Stimulated activated CD8-positive, alpha-beta memory T cell treated with anti-CD3 and anti-CD28 coated beads, Interleukin-2, amount 100 ng/mL, for 48 hours (primary cell): ENCODE results near the gene STOML3.
A peak's percentile ranks its signal among the peaks of the same experiment; 100 is the strongest.
"Not testable (repeated sequence)": the region's sequence is repeated elsewhere in the genome, so short reads cannot be mapped to it uniquely, and the experiment has no call there.

ENCODE experiments used
- DNase-seq, 2 donors: peaks; one replicate each; pipeline ENCODE4 v3.0.0-alpha.2; 2020; ENCODE audit warnings: low read depth in 2 of 2

STOML3 gene, protein sequence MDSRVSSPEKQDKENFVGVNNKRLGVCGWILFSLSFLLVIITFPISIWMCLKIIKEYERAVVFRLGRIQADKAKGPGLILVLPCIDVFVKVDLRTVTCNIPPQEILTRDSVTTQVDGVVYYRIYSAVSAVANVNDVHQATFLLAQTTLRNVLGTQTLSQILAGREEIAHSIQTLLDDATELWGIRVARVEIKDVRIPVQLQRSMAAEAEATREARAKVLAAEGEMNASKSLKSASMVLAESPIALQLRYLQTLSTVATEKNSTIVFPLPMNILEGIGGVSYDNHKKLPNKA

GRCh38 chr13:38990693-38991092, at the start of gene STOML3:
Gene STOML3, minus strand, starts transcription at chr13:38990831. Its CDS starts 110 bp downstream, at chr13:38990721.
- DNase-seq = no peak

- DNase-seq = no peak
These were observed 49.6 kb upstream of the STOML3 start for GRCh38 chr13:39040206-39040605.

GRCh38 chr13:39039041-39039440, 48.4 kb upstream of the STOML3 start:
- DNase-seq = no peak

DNA sequence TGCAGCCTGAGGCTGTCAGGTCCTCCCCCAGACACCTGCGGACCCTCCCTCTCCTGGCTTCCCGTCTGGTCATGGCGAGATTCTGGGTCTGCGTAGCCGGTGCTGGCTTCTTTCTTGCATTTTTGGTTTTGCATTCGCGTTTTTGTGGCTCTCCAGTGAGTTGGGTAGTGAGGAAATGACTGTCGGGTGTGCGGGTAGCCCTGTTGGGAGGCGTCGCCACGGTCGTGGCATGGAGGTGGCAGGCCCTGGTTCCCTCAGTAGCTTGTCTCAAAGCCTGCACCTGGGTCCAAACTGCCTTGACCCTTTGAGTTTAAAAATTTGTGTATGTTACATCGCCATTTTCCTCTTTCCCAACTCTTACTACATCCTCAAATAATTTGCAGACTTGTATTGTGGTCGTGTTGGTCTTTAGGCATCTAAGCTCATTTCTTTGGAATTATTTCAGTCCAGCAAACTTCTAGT, 48.0 kb upstream of the STOML3 start:
- peak; percentile 18 to 39 for DNase-seq

GRCh38 chr13:39037880-39038568, 47.4 kb upstream of the STOML3 start, which contains the start of the genes NHLRC3 and PROSER1:
Gene NHLRC3, plus strand, starts transcription at chr13:39038456. Its CDS starts 184 bp downstream, at chr13:39038640.
Gene PROSER1, minus strand, starts transcription at chr13:39038089. Its CDS starts 847 bp downstream, at chr13:39037242.
- peak; percentile 63 to 76 for DNase-seq

DNA sequence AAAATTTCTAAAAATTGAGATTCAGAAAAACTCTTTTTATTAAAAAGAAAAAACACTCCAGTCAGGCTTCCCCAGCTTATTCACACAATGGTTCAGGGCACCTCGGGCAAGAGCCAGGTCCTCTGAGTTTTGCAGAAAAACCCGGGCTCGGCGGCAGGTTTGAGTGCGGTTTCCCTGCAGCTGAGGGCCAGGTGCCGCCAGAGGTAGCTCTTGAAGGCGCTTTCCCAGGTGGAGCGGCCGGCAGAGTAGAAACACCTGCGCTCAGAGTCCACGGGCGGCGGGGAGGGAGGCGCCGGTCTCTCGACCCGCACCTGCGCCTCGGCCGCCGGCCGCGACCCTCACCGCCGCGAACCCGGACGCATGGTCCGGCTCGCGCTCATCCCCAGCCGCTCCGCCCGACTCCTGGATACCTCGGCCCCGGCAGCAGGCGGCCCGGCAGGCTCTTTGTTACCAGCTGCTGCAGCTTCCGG, 46.8 kb upstream of the STOML3 start:
- DNase-seq = peak in 1 of 2 donors; percentile 17

DNA sequence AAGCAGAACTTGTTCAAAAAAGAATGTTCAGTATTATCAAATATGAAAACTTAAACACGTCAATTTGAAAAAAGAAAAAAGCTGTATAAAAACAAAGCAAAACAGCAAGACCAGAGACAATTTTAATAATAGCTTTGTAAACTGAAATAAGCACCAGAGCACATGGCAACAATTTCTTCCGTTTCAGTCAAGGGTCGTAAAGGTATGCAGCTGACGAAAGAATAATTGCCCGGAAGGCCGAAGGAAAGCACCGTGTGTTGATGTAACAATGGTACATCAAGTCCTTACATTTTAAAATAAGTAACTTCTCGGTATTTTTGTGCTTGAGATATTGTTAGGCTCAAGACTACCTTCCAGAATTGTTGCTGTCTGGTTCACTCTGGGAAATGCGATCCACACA, 45.6 kb upstream of the STOML3 start:
- no peak for DNase-seq

- DNase-seq = no peak
These were observed 45.2 kb upstream of the STOML3 start for GRCh38 chr13:39035799-39036198.

DNA sequence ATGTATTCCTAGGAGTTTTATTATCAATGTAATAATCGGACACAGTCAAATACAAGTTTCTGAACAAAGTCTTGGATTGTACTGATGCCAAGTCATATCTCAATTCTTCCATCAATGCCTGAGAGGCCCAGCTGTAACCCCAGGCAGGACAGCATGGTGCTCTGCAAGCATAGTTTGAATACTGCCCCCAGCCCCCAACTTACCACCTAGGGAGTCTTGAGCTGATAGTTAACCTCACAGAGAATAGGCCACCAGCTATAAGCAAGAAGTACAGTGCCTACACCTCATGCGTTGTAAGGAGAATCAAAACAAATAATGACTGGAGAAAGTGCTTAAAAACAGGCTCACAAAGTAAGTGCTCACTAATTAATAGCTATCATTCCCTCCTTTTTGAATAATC, 44.6 kb upstream of the STOML3 start:
- DNase-seq = no peak

DNA sequence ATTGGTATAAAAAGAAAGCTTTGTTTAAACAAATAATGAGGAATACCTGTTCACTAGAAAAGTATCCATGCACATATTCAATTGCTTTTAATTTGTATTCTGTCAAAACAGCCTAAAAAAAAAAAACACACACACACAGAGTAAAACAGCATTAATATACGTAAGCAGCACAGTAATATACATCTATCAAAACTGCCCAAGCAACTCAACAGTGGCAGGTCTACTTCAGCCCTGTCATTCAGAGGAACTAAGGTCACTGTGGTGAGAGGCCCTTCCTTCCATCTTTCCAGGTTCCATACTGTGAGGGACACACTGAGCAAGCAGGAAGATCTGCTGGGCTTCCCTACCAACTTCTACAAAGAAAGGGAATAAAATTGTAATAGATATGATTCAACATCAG, 43.5 kb upstream of the STOML3 start:
- no peak for DNase-seq

GRCh38 chr13:39032150-39032549, 41.5 kb upstream of the STOML3 start:
- no peak for DNase-seq

DNA sequence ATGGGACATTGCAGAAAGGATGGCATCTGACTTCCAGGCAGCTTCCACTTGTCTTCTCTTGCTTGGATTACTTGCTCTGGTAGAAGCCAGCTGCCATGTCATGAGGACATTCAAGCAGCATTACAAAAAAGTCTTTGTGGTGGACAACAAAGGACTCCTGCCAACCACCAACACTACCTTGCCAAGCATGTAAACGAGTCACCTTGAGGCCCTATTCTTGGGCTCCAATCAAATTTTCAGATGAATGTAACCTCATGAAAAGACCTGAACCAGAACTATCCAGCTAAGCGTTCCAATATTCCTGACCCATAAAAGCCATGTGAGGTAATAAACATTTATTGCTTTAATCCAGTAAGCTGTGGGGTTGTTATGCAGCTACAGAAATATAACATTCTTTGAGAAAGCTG, 34.8 kb upstream of the STOML3 start:
- DNase-seq = no peak

- DNase-seq = no peak
These were observed 33.1 kb upstream of the STOML3 start for GRCh38 chr13:39023761-39024160.

- DNase-seq = no peak
These were observed 32.7 kb upstream of the STOML3 start for GRCh38 chr13:39023316-39023715.

GRCh38 chr13:39020853-39021462, 30.3 kb upstream of the STOML3 start:
- DNase-seq = no peak

GRCh38 chr13:39016787-39017186, 26.2 kb upstream of the STOML3 start:
- no peak for DNase-seq

GRCh38 chr13:39016087-39016486, 25.5 kb upstream of the STOML3 start:
- no peak for DNase-seq

DNA sequence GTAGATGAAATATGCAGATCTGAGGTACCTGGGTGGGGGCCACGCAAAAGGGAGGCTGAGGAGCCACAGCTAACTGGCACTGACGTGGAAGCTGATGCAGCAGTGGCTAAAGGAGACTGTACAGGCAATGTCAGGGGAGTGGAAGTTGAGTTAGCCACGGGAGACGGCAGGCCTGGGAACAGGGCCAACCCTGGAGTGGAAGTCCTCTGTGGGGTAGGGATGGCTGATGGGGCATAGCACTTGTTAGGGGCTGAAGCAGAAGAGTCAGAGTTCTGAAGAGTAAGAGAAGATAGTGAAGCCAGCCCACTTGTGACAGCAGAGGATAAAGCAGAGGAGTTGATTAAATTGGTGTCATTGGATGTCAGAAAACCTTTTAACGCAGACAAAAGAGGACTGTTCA, 22.8 kb upstream of the STOML3 start:
- no peak for DNase-seq

DNA sequence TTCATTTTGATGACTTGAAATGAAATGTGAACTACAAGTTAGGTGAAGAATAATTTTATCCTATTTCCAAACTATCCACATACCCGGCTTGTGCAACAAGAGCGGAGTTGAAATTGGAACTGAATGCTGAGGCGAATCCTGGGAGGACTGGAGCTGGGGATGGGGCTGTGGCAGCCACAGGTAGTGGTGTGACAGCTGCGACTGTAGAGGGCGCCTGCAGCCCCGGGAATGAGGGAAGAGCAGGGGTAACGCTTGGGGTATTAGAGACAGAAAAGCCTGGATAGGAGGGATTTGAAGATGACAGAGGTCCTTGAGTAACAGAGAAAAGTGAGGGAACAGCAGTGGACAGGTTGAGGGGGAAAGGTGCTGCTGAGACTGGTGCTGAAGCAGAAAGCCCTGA, 22.0 kb upstream of the STOML3 start:
- no peak for DNase-seq

- DNase-seq = not testable (repeated sequence)
These were observed 15.9 kb upstream of the STOML3 start for GRCh38 chr13:39006371-39007111.

- DNase-seq = no peak
These were observed 8.1 kb upstream of the STOML3 start for GRCh38 chr13:38998739-38999138.

GRCh38 chr13:38993381-38993780, 2.8 kb upstream of the STOML3 start:
- DNase-seq = no peak
